ENCODE data around the gene DNAI7. TPM values are rescaled to one million over a fixed set of nuclear protein-coding genes. Genes with fewer than 3 reads are reported as not detected.
A peak's percentile ranks its signal among the peaks of the same experiment; 100 is the strongest.

Gene DNAI7
- polyA plus RNA-seq, 3 donors = not detected

GRCh38 chr12:25079393-25079792 lies 115.6 kb downstream of the DNAI7 start:
- Histone ChIP-seq H3K36me3 (replicated peaks in 1 of 2; ENCODE audit: control insufficient read depth in 1 of 2, insufficient read depth in 2 of 2, low read length in 2 of 2) (peaks cover 59 to 83% of the 10 kb centered on the region in 2 donors), H3K79me2 (ENCODE audit: insufficient read depth, low read length) (peaks cover 5% of the 10 kb centered on the region), H3K27me3 (ENCODE audit: control insufficient read depth in 2 of 2, insufficient read depth in 2 of 2, low read length in 2 of 2) (no peaks in the 10 kb centered on the region), H2AFZ (ENCODE audit: insufficient read depth, low read depth, low read length, poor library complexity, severe bottlenecking) (no peak overlapping the region), H3K9me3 (replicated peaks in 1 of 2; ENCODE audit: control insufficient read depth in 1 of 2, insufficient read depth in 1 of 2, low read length in 2 of 2) (no peaks in the 10 kb centered on the region), H3K9ac (ENCODE audit: insufficient read depth, low read length, poor library complexity, severe bottlenecking) (no peak overlapping the region), H3K4me3 (replicated peaks in 1 of 3; ENCODE audit: low read depth in 2 of 3, low read length in 3 of 3) (no peak overlapping the region), H4K20me1 (ENCODE audit: insufficient read depth, low read length) (peaks cover 18% of the 10 kb centered on the region), H3K4me2 (replicated peaks; ENCODE audit: extremely low read depth, low read length, poor library complexity, severe bottlenecking) (no peak overlapping the region), H3K27ac (ENCODE audit: low read depth in 1 of 2, low read length in 2 of 2) (no peak overlapping the region), H3K4me1 (ENCODE audit: control insufficient read depth in 1 of 2, insufficient read depth in 2 of 2, low read length in 2 of 2) (peaks cover 0 to 11% of the 10 kb centered on the region in 2 donors)
- Mint-ChIP-seq H3K4me3 (no peak overlapping the region), H3K4me1 (peaks cover 4% of the 10 kb centered on the region), H3K9me3 (no peaks in the 10 kb centered on the region), H3K27ac (no peak overlapping the region), H3K27me3 (ENCODE audit: low read depth in 3 of 3) (no peaks in the 10 kb centered on the region), H3K36me3 (peaks cover 65 to 68% of the 10 kb centered on the region in 2 donors)
- intact Hi-C loops (cut with micrococcal nuclease) = loop anchor here in 1 of 2 donors (10.0 kb wide), 1 partner anchor 85 kb away; no protein-coding TSS in a partner anchor
- no peak for TF ChIP-seq CTCF (IDR thresholded peaks at IDR 0.05)
- DNase-seq = no peak
- WGBS (ENCODE audit: insufficient coverage) = no CpG with 5 or more reads among the region's 5 CpGs

- peaks cover 0 to 1% (median 0%) of the 10 kb centered on the region in 3 donors for H3K27me3 Mint-ChIP-seq (ENCODE audit: low read depth in 3 of 3)
- H3K9ac ChIP-seq (ENCODE audit: insufficient read depth, low read length, poor library complexity, severe bottlenecking) = no peak overlapping the region
- H3K4me2 ChIP-seq (replicated peaks; ENCODE audit: extremely low read depth, low read length, poor library complexity, severe bottlenecking) = no peak overlapping the region
- no peaks in the 10 kb centered on the region for H3K9me3 ChIP-seq (replicated peaks in 1 of 2; ENCODE audit: control insufficient read depth in 1 of 2, insufficient read depth in 1 of 2, low read length in 2 of 2)
- H3K4me3 ChIP-seq (replicated peaks in 1 of 3; ENCODE audit: low read depth in 2 of 3, low read length in 3 of 3) = no peak overlapping the region
- no peak for TF ChIP-seq CTCF (IDR thresholded peaks at IDR 0.05)
- peaks cover 13% of the 10 kb centered on the region for H3K79me2 ChIP-seq (ENCODE audit: insufficient read depth, low read length)
- H3K27ac Mint-ChIP-seq = peak overlapping the region in 2 of 7 donors; percentile 18 to 41
- no CpG with 5 or more reads among the region's 2 CpGs for WGBS (ENCODE audit: insufficient coverage)
- peak in 1 of 3 donors; percentile 15 for DNase-seq
- no peak overlapping the region for H2AFZ ChIP-seq (ENCODE audit: insufficient read depth, low read depth, low read length, poor library complexity, severe bottlenecking)
- peaks cover 39% of the 10 kb centered on the region for H3K4me1 Mint-ChIP-seq
- H4K20me1 ChIP-seq (ENCODE audit: insufficient read depth, low read length) = peaks cover 31% of the 10 kb centered on the region
- peaks cover 55 to 57% of the 10 kb centered on the region in 2 donors for H3K36me3 Mint-ChIP-seq
- no peaks in the 10 kb centered on the region for H3K9me3 Mint-ChIP-seq
- H3K4me1 ChIP-seq (ENCODE audit: control insufficient read depth in 1 of 2, insufficient read depth in 2 of 2, low read length in 2 of 2) = peaks cover 32 to 49% of the 10 kb centered on the region in 2 donors
- H3K27ac ChIP-seq (ENCODE audit: low read depth in 1 of 2, low read length in 2 of 2) = peak overlapping the region in 1 of 2 donors; percentile 79
- no peaks in the 10 kb centered on the region for H3K27me3 ChIP-seq (ENCODE audit: control insufficient read depth in 2 of 2, insufficient read depth in 2 of 2, low read length in 2 of 2)
- intact Hi-C loops (cut with micrococcal nuclease) = loop anchor here in 1 of 2 donors (10.0 kb wide), 1 partner anchor 80 kb away; no protein-coding TSS in a partner anchor
- peaks cover 22 to 66% of the 10 kb centered on the region in 2 donors for H3K36me3 ChIP-seq (replicated peaks in 1 of 2; ENCODE audit: control insufficient read depth in 1 of 2, insufficient read depth in 2 of 2, low read length in 2 of 2)
- no peak overlapping the region for H3K4me3 Mint-ChIP-seq
These were observed 120.0 kb downstream of the DNAI7 start for GRCh38 chr12:25074954-25075353.

All from CD14-positive monocyte (primary cell).